Activated naive CD4-positive, alpha-beta T cell (primary cell): Measurements from ENCODE around the gene SPATA12.

ENCODE experiments used
- DNase-seq, 4 experiments: peaks; one replicate each; lab custom pipeline; 2025; lab: John Stamatoyannopoulos, UW

Gene SPATA12

DNA sequence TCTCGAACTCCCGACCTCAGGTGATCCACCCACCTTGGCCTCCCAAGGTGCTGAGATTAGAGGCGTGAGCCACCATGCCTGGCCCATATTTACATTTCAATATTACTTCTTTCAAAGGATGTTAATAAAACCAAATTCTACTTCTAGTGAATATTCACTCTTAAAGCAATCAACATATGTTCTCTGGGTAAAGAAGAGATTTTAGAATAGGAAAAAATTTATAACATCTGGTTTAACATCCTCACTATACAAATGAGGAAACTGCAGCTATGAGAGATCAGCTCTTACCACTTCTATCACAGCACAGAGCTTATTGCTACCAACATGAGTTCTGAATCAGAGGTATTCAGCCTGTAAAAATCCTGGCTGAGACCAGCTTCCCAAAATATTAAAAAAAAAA, 56.0 kb downstream of the SPATA12 start:
- DNase-seq = no peak

DNA sequence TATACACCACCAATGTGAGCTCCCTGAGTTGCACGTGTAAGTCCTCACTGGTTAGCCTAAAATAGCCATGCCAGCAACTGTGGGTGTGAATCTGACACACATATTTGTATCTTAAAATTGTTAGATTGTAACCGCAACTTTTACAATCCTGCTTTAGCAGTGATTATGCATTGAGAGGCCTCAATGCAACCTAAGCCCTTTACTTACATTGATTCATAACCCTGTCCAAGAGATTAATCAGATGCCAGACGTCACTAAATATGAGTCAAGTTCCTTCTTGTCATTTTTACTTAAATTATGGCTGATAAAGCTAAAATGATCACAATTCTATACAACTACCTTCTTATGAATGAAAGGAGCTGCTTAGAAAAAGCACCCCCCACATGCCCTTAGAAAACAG, 57.8 kb downstream of the SPATA12 start:
- no peak for DNase-seq

DNA sequence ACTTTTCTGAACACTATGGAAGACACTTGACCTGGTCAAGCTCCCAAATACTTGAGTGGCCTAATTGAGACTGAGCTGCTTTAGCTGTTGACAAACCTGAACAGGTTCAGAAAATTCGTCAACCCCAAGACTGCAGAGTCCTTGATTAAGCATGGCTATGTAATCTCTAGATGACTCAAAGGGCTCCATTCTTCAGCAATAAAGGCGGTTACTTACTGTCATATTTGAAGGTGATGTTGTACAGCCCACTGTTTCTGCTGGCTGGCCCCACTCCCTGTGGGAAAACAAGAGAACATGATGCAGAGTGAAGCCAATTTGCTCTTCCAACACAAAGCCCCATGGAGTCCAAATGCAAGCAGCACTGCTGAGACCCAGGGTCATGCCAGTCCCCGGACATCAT, 59.6 kb downstream of the SPATA12 start:
- no peak for DNase-seq

DNA sequence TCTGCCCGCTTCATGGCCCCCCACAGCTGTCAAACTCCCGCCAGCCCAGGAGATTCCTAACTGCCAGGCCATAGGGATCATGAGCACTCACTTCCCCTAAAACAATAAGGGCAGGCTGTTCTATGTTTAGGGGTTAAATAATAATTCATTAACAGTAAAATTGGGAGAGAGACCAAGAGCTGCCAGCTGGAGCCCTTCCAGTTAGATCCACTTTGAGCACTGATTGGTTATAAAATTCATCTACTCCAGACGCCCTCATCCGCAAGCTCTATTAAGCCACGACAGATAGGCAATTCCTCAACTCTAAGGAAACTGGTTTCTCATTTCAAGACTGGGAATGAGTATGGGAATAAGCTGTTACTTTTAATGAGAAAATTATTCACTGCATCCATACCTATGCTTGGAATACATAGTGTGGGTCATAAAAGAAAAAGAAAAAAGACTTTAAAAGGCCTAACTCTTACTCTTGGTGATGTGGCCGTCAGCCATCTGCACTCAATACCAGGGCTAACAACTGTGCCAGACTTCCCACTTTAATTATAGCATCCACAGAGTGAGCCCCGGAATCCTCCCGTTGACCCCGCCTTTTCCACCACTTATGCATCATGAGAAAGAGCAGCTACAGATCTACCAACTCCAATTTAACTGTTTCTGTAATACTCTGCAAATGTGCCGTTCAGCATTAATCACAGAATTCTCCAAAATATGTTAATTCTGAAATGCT, 60.1 kb downstream of the SPATA12 start:
- DNase-seq = no peak
